B cell (primary cell): ENCODE results near the gene PAPSS2. TPM values are rescaled to one million over a fixed set of nuclear protein-coding genes. Genes with fewer than 3 reads are reported as not detected.

ENCODE experiments used
- ATAC-seq: fragments of 200-7000 bp; cut with Tn5 transposase; one replicate; pipeline ENCODE4 v1.10.0; 2021; ENCODE audit warnings: low read depth, mild to moderate bottlenecking, moderate number of reproducible peaks, moderate library complexity
- CTCF ChIA-PET: fragments of 350-600 bp; sonication (Branson Sonifier 250); formaldehyde crosslinking; loops from one replicate; lab custom pipeline; 2021; ENCODE audit warnings: antibody characterized with exemption, inconsistent platforms; lab: Charles Lee
- POLR2A ChIA-PET: fragments of 350-600 bp; sonication (Branson Sonifier 250); formaldehyde crosslinking; loops from one replicate; lab custom pipeline; 2021; ENCODE audit warnings: antibody characterized with exemption; lab: Charles Lee
- DNase-seq: peaks from one replicate; pipeline ENCODE4 v3.0.0; 2013
- H2AFZ ChIP-seq: 2 replicates; pipeline ENCODE4 v1.6.1; 2012; ENCODE audit warnings: mild to moderate bottlenecking, low read depth, low read length; ENCODE audit not compliant: insufficient read depth, poor library complexity, severe bottlenecking
- H3K27ac ChIP-seq, 2 donors: 1 replicate in 1 of 2; 2 replicates in 1 of 2; pipeline ENCODE4 v1.5.1; 2012 to 2013; ENCODE audit warnings: low read length in 2 of 2, mild to moderate bottlenecking in 2 of 2, moderate library complexity in 1 of 2
- H3K27me3 ChIP-seq, 4 experiments: fragments of 200-600 bp in 1 of 4; sonication (generic) in 1 of 4; replicated peaks in 1 of 4; 1 replicate in 2 of 4; 2 replicates in 2 of 4; pipeline versions ENCODE4 v1.6.1 to v1.7.0; 2013 to 2016; ENCODE audit warnings: low read length in 3 of 4, mild to moderate bottlenecking in 2 of 4, mixed read lengths in 1 of 4, moderate library complexity in 1 of 4; ENCODE audit not compliant: insufficient read depth in 4 of 4, control insufficient read depth in 3 of 4; ENCODE audit errors: control extremely low read depth in 1 of 4
- H3K36me3 ChIP-seq, 2 experiments: replicated peaks in 1 of 2; 1 replicate in 1 of 2; 2 replicates in 1 of 2; pipeline versions ENCODE4 v1.6.1 to v1.7.1; 2013; ENCODE audit warnings: low read length in 1 of 2; ENCODE audit not compliant: insufficient read depth in 2 of 2, control insufficient read depth in 1 of 2; ENCODE audit errors: control extremely low read depth in 1 of 2, extremely low read depth in 1 of 2
- H3K4me1 ChIP-seq, 2 donors: fragments of 200-600 bp in 1 of 2; sonication (generic) in 1 of 2; 1 replicate in 1 of 2; 2 replicates in 1 of 2; pipeline versions ENCODE4 v1.5.1 to v1.6.1; 2013 to 2017; ENCODE audit warnings: low read length in 2 of 2; ENCODE audit not compliant: control insufficient read depth in 2 of 2, insufficient read depth in 2 of 2
- H3K4me2 ChIP-seq: replicated peaks from 2 replicates; pipeline ENCODE3; 2012; ENCODE audit warnings: mild to moderate bottlenecking, low read depth, low read length; ENCODE audit not compliant: poor library complexity, severe bottlenecking
- H3K4me3 ChIP-seq, 5 experiments: fragments of 200-600 bp in 1 of 5; sonication (generic) in 1 of 5; 1 replicate in 3 of 5; 2 replicates in 2 of 5; pipeline versions ENCODE4 v1.5.1 to v1.7.0; 2011 to 2016; ENCODE audit warnings: low read length in 4 of 5, mild to moderate bottlenecking in 4 of 5, low read depth in 2 of 5, control low read depth in 1 of 5, moderate library complexity in 1 of 5; ENCODE audit not compliant: insufficient read depth in 1 of 5; ENCODE audit errors: control extremely low read depth in 1 of 5, extremely low read depth in 1 of 5
- H3K79me2 ChIP-seq: fragments of 200-600 bp; sonication (generic); one replicate; pipeline ENCODE4 v1.6.0; 2016; ENCODE audit warnings: low read length; ENCODE audit not compliant: control insufficient read depth, insufficient read depth
- H3K9ac ChIP-seq: fragments of 200-600 bp; sonication (generic); 2 replicates; pipeline ENCODE4 v1.6.1; 2017; ENCODE audit warnings: mild to moderate bottlenecking, low read length, moderate library complexity
- H3K9me3 ChIP-seq, 3 donors: one replicate each; pipeline versions ENCODE4 v1.6.1 to v1.7.1; 2013; ENCODE audit warnings: low read length in 2 of 3; ENCODE audit not compliant: control insufficient read depth in 2 of 3, insufficient read depth in 1 of 3; ENCODE audit errors: control extremely low read depth in 1 of 3
- H4K20me1 ChIP-seq: 2 replicates; pipeline ENCODE4 v1.6.0; 2012; ENCODE audit warnings: mild to moderate bottlenecking, low read length; ENCODE audit not compliant: insufficient read depth, control insufficient read depth, poor library complexity, severe bottlenecking
- H3K27ac Mint-ChIP-seq: one replicate; pipeline ENCODE4 v1.8.0; 2021; ENCODE audit warnings: mixed read lengths
- H3K27me3 Mint-ChIP-seq: one replicate; pipeline ENCODE4 v1.8.0; 2021; ENCODE audit warnings: mixed read lengths
- H3K4me1 Mint-ChIP-seq: one replicate; pipeline ENCODE4 v1.8.0; 2021; ENCODE audit warnings: mixed read lengths
- H3K4me3 Mint-ChIP-seq: one replicate; pipeline ENCODE4 v1.8.0; 2021; ENCODE audit warnings: mixed read lengths
- H3K9me3 Mint-ChIP-seq: one replicate; pipeline ENCODE4 v1.8.0; 2022; ENCODE audit warnings: mixed read lengths; ENCODE audit not compliant: insufficient read depth
- EZH2 ChIP-seq: IDR thresholded peaks from 2 replicates; pipeline ENCODE4 v1.6.1; 2012; ENCODE audit warnings: borderline replicate concordance, low read depth, mild to moderate bottlenecking, moderate library complexity, low read length; ENCODE audit not compliant: insufficient read depth, poor library complexity, severe bottlenecking
- WGBS: methylation state at CpG from one replicate; pipeline ENCODE4 v1.1.5; 2013; ENCODE audit warnings: missing lambda C conversion rate; ENCODE audit not compliant: insufficient coverage; 5-methylcytosine and 5-hydroxymethylcytosine counted together
- intact Hi-C: fragments of 100-400 bp; cut with micrococcal nuclease; formaldehyde crosslinking; loops from one replicate; pipeline ENCODE4 v1.10.0; 2022
- polyA plus RNA-seq: library from polyadenylated mRNA; depleted of rRNA; stranded (reverse); fragments of >200 nt; gene quantifications from 2 replicates; pipeline ENCODE4 v1.2.3, GENCODE V29; 2012
- total RNA-seq, 2 donors: library from RNA; stranded (reverse); fragments of 120-200 nt in 1 of 2; gene quantifications; 1 replicate in 1 of 2; 2 replicates in 1 of 2; pipeline versions ENCODE4 v1.2.3 to v1.2.4, GENCODE V29; 2013 to 2022
- TF ChIP-seq, protein P1 (sequence below): fragments of 200-600 bp; IDR thresholded peaks from one replicate; pipeline ENCODE4 v1.8.0; 2022; ENCODE audit warnings: antibody characterized with exemption, mild to moderate bottlenecking

The PAPSS2 gene
- total and polyA plus RNA-seq, 2 donors (not counting 1 experiment from before 2014, with no cell fraction given): not detected

DNA sequence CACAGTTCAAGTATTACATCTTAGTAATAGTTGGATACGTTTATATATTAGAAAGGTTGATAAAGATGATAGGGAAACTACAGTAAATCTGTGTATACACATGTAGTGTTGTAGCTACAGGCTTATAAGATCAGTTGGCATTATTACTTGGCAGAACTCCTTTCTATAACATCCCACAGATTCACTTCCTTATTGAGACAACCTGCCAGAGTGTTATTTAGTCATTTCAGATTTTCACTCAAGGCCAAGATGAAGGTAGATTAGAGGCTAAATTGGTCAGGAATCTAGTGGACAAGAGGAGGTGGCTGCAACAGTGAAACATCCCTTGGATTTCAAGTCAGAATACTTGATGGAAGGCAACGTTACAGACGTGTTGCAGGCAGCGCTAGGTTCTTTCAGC, 63.0 kb downstream of the PAPSS2 start:
- CTCF ChIA-PET: no interaction called here
- Histone ChIP-seq H3K4me1 (peaks cover 0 to 7% of the 10 kb centered on the region in 2 donors), H3K9me3 (no peaks in the 10 kb centered on the region), H3K79me2 (no peaks in the 10 kb centered on the region), H3K36me3 (no peaks in the 10 kb centered on the region), H3K9ac (no peak overlapping the region), H3K4me2 (no peak overlapping the region), H3K4me3 (no peak overlapping the region), H3K27me3 (peaks cover 0 to 5% (median 0%) of the 10 kb centered on the region in 4 experiments), H2AFZ (no peak overlapping the region), H3K27ac (no peak overlapping the region), H4K20me1 (no peaks in the 10 kb centered on the region)
- 85% methylated on average over 3 of the region's 4 CpGs for WGBS
- intact Hi-C loops: no loop called here
- no peak for ATAC-seq
- TF ChIP-seq, protein P1, sequence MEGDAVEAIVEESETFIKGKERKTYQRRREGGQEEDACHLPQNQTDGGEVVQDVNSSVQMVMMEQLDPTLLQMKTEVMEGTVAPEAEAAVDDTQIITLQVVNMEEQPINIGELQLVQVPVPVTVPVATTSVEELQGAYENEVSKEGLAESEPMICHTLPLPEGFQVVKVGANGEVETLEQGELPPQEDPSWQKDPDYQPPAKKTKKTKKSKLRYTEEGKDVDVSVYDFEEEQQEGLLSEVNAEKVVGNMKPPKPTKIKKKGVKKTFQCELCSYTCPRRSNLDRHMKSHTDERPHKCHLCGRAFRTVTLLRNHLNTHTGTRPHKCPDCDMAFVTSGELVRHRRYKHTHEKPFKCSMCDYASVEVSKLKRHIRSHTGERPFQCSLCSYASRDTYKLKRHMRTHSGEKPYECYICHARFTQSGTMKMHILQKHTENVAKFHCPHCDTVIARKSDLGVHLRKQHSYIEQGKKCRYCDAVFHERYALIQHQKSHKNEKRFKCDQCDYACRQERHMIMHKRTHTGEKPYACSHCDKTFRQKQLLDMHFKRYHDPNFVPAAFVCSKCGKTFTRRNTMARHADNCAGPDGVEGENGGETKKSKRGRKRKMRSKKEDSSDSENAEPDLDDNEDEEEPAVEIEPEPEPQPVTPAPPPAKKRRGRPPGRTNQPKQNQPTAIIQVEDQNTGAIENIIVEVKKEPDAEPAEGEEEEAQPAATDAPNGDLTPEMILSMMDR: no peak
- TF ChIP-seq EZH2: no peak
- Mint-ChIP-seq H3K4me3 (no peak overlapping the region), H3K27me3 (peaks cover 4% of the 10 kb centered on the region), H3K27ac (no peak overlapping the region), H3K9me3 (no peaks in the 10 kb centered on the region), H3K4me1 (peaks cover 4% of the 10 kb centered on the region)
- no peak for DNase-seq
- POLR2A ChIA-PET: no interaction called here

DNA sequence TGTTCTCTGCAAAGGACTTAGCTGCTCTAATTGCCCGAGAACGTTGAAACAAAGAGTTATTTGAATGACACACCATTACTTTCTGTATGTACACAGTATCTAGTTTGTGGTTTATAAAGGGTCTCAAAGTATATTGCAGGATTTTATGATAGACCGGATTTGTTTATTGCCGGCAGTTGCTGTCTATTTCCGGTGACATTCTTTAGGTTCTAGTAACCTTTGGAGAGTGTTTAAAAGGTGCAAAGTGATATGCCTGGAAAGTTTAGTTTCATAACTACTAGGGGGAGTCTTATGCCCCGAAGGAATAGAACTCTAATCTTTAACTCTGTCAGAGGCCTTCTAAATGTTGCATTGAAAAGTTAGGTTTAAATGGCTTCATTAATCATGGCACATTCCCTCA, 63.8 kb downstream of the PAPSS2 start:
- H4K20me1 ChIP-seq: no peaks in the 10 kb centered on the region
- H2AFZ ChIP-seq: no peak overlapping the region
- no peaks in the 10 kb centered on the region for H3K9me3 Mint-ChIP-seq
- H3K36me3 ChIP-seq: no peaks in the 10 kb centered on the region
- peaks cover 4% of the 10 kb centered on the region for H3K27me3 Mint-ChIP-seq
- H3K79me2 ChIP-seq: no peaks in the 10 kb centered on the region
- no peak overlapping the region for H3K27ac Mint-ChIP-seq
- no peak overlapping the region for H3K4me2 ChIP-seq
- H3K9ac ChIP-seq: no peak overlapping the region
- H3K4me1 ChIP-seq: peaks cover 0 to 2% of the 10 kb centered on the region in 2 donors
- intact Hi-C loops: no loop called here
- H3K9me3 ChIP-seq: no peaks in the 10 kb centered on the region
- ATAC-seq (no peak), DNase-seq (no peak)
- CTCF ChIA-PET: no interaction called here
- H3K27me3 ChIP-seq: peaks cover 0 to 5% (median 0%) of the 10 kb centered on the region in 4 experiments
- 76% methylated on average over 3 of the region's 6 CpGs for WGBS
- TF ChIP-seq EZH2: no peak
- TF ChIP-seq, protein P1: no peak
- no peak overlapping the region for H3K4me3 ChIP-seq
- no peak overlapping the region for H3K27ac ChIP-seq
- peaks cover 2% of the 10 kb centered on the region for H3K4me1 Mint-ChIP-seq
- POLR2A ChIA-PET: no interaction called here
- no peak overlapping the region for H3K4me3 Mint-ChIP-seq
